ENCODE results near the gene ELOB.
A peak's percentile ranks its signal among the peaks of the same experiment; 100 is the strongest.

The ELOB gene

DNA sequence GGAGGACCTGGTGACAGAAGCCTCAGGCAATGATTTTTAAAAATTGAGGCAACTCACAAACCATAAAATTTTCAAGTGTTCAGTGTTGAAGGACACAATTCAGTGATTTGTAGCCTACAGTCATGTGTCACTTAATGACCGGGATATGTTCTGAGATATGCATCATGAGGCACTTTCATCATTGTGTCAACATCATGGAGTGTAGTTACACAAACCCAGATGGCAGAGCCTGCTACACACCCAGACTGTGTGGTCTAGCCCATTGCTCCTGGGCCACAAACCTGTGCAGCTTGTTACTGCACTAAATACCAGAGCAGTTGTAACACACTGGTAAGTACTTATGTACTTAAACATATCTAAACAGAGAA lies 22.8 kb upstream of the ELOB start (continued):
- TF ChIP-seq, protein P1, sequence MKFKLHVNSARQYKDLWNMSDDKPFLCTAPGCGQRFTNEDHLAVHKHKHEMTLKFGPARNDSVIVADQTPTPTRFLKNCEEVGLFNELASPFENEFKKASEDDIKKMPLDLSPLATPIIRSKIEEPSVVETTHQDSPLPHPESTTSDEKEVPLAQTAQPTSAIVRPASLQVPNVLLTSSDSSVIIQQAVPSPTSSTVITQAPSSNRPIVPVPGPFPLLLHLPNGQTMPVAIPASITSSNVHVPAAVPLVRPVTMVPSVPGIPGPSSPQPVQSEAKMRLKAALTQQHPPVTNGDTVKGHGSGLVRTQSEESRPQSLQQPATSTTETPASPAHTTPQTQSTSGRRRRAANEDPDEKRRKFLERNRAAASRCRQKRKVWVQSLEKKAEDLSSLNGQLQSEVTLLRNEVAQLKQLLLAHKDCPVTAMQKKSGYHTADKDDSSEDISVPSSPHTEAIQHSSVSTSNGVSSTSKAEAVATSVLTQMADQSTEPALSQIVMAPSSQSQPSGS (tag by site-specific recombination; IDR thresholded peaks at IDR 0.05; ENCODE audit: low read depth), result peak; percentile 58; the same call in 1 of the 2 replicates

DNA sequence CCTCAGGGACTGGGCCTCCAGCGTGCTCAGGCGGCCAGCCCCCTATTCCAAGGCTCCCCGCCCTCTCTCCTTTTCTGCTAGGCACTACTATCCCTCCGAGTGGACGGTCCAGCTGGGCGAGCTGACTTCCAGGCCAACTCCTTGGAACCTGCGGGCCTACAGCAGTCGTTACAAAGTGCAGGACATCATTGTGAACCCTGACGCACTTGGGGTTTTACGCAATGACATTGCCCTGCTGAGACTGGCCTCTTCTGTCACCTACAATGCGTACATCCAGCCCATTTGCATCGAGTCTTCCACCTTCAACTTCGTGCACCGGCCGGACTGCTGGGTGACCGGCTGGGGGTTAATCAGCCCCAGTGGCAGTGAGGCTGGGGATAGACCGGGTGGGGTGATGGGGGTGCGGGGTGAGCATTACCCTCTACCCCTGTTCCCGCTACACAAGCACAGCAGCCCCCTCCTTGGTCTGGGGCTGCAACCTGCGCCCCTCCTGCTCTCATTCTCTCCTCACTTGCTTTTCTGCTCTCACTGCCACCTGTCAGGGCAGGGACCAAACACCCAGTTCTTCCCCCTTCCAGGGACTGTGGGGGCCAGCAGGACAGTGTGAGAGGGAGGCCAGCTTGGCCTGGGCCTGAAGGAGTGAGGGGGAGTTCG lies 22.3 kb upstream of the ELOB start:
- POLR2A ChIA-PET, result no interaction called here
- Histone ChIP-seq H3K9me3 (ENCODE audit: control insufficient read depth, insufficient read depth, low read depth, low read length) (no peaks in the 10 kb centered on the region), H3K4me3 (ENCODE audit: low read depth, low read length) (no peak overlapping the region), H3K36me3 (ENCODE audit: control insufficient read depth in 2 of 2, insufficient read depth in 1 of 2, low read length in 2 of 2) (no peaks in the 10 kb centered on the region), H3K4me1 (ENCODE audit: control insufficient read depth, insufficient read depth, low read length) (peaks cover 11% of the 10 kb centered on the region), H3K27ac (ENCODE audit: extremely low read depth, low read depth, low read length) (no peak overlapping the region)
- CTCF ChIA-PET, result interaction anchor here (0.9 to 1.5 kb wide), 2 partner anchors 40 to 124 kb away, joined by 4 to 6 read pairs; no protein-coding TSS in a partner anchor
- TF ChIP-seq ZNF621 (tag by site-specific recombination; IDR thresholded peaks at IDR 0.05) (no peak), ZFP3 (tag by site-specific recombination; IDR thresholded peaks at IDR 0.05; ENCODE audit: low read depth) (no peak), ZNF138 (tag by site-specific recombination; IDR thresholded peaks at IDR 0.05; ENCODE audit: borderline replicate concordance) (no peak), WT1 (tag by site-specific recombination; IDR thresholded peaks at IDR 0.05) (no peak), ZNF670 (tag by site-specific recombination; IDR thresholded peaks at IDR 0.05; ENCODE audit: low read depth) (no peak), ZNF596 (tag by site-specific recombination; IDR thresholded peaks at IDR 0.05) (no peak), ZNF558 (tag by site-specific recombination; IDR thresholded peaks at IDR 0.05) (no peak), ZNF768 (tag by site-specific recombination; IDR thresholded peaks at IDR 0.05) (no peak)
- TF ChIP-seq, protein P2, sequence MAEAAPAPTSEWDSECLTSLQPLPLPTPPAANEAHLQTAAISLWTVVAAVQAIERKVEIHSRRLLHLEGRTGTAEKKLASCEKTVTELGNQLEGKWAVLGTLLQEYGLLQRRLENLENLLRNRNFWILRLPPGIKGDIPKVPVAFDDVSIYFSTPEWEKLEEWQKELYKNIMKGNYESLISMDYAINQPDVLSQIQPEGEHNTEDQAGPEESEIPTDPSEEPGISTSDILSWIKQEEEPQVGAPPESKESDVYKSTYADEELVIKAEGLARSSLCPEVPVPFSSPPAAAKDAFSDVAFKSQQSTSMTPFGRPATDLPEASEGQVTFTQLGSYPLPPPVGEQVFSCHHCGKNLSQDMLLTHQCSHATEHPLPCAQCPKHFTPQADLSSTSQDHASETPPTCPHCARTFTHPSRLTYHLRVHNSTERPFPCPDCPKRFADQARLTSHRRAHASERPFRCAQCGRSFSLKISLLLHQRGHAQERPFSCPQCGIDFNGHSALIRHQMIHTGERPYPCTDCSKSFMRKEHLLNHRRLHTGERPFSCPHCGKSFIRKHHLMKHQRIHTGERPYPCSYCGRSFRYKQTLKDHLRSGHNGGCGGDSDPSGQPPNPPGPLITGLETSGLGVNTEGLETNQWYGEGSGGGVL (tag by site-specific recombination; IDR thresholded peaks at IDR 0.05), result peak; percentile 37; the same call in 1 of the 2 replicates
- TF ChIP-seq, protein P3, sequence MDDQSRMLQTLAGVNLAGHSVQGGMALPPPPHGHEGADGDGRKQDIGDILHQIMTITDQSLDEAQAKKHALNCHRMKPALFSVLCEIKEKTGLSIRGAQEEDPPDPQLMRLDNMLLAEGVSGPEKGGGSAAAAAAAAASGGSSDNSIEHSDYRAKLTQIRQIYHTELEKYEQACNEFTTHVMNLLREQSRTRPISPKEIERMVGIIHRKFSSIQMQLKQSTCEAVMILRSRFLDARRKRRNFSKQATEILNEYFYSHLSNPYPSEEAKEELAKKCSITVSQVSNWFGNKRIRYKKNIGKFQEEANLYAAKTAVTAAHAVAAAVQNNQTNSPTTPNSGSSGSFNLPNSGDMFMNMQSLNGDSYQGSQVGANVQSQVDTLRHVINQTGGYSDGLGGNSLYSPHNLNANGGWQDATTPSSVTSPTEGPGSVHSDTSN (CRISPR knock-in tag; IDR thresholded peaks at IDR 0.05), result no peak
- TF ChIP-seq, protein P4, sequence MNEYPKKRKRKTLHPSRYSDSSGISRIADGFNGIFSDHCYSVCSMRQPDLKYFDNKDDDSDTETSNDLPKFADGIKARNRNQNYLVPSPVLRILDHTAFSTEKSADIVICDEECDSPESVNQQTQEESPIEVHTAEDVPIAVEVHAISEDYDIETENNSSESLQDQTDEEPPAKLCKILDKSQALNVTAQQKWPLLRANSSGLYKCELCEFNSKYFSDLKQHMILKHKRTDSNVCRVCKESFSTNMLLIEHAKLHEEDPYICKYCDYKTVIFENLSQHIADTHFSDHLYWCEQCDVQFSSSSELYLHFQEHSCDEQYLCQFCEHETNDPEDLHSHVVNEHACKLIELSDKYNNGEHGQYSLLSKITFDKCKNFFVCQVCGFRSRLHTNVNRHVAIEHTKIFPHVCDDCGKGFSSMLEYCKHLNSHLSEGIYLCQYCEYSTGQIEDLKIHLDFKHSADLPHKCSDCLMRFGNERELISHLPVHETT (tag by site-specific recombination; IDR thresholded peaks at IDR 0.05), result no peak
- TF ChIP-seq, protein P5, sequence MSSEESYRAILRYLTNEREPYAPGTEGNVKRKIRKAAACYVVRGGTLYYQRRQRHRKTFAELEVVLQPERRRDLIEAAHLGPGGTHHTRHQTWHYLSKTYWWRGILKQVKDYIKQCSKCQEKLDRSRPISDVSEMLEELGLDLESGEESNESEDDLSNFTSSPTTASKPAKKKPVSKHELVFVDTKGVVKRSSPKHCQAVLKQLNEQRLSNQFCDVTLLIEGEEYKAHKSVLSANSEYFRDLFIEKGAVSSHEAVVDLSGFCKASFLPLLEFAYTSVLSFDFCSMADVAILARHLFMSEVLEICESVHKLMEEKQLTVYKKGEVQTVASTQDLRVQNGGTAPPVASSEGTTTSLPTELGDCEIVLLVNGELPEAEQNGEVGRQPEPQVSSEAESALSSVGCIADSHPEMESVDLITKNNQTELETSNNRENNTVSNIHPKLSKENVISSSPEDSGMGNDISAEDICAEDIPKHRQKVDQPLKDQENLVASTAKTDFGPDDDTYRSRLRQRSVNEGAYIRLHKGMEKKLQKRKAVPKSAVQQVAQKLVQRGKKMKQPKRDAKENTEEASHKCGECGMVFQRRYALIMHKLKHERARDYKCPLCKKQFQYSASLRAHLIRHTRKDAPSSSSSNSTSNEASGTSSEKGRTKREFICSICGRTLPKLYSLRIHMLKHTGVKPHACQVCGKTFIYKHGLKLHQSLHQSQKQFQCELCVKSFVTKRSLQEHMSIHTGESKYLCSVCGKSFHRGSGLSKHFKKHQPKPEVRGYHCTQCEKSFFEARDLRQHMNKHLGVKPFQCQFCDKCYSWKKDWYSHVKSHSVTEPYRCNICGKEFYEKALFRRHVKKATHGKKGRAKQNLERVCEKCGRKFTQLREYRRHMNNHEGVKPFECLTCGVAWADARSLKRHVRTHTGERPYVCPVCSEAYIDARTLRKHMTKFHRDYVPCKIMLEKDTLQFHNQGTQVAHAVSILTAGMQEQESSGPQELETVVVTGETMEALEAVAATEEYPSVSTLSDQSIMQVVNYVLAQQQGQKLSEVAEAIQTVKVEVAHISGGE (tag by site-specific recombination; conservative IDR thresholded peaks at IDR 0.05; ENCODE audit: low read depth), result no peak
- TF ChIP-seq, protein P6, sequence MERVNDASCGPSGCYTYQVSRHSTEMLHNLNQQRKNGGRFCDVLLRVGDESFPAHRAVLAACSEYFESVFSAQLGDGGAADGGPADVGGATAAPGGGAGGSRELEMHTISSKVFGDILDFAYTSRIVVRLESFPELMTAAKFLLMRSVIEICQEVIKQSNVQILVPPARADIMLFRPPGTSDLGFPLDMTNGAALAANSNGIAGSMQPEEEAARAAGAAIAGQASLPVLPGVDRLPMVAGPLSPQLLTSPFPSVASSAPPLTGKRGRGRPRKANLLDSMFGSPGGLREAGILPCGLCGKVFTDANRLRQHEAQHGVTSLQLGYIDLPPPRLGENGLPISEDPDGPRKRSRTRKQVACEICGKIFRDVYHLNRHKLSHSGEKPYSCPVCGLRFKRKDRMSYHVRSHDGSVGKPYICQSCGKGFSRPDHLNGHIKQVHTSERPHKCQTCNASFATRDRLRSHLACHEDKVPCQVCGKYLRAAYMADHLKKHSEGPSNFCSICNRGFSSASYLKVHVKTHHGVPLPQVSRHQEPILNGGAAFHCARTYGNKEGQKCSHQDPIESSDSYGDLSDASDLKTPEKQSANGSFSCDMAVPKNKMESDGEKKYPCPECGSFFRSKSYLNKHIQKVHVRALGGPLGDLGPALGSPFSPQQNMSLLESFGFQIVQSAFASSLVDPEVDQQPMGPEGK (tag by site-specific recombination; IDR thresholded peaks at IDR 0.05), result peak; percentile 85; the same call in 1 of the 2 replicates
- TF ChIP-seq, protein P7, sequence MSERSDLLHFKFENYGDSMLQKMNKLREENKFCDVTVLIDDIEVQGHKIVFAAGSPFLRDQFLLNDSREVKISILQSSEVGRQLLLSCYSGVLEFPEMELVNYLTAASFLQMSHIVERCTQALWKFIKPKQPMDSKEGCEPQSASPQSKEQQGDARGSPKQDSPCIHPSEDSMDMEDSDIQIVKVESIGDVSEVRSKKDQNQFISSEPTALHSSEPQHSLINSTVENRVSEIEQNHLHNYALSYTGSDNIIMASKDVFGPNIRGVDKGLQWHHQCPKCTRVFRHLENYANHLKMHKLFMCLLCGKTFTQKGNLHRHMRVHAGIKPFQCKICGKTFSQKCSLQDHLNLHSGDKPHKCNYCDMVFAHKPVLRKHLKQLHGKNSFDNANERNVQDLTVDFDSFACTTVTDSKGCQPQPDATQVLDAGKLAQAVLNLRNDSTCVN (tag by site-specific recombination; optimal IDR thresholded peaks at IDR 0.05), result peak; percentile 11
